NCI-H146 treated with DMSO at 0.1 percent for 48 hours (cell line): ENCODE data around the gene AFAP1.

ENCODE experiments used
- DNase-seq: peaks from one replicate; lab custom pipeline; 2025; ENCODE audit not compliant: unreplicated experiment; lab: John Stamatoyannopoulos, UW

Gene AFAP1

GRCh38 chr4:7741946-7742806, 197.5 kb downstream of the AFAP1 start:
- no peak for DNase-seq

DNA sequence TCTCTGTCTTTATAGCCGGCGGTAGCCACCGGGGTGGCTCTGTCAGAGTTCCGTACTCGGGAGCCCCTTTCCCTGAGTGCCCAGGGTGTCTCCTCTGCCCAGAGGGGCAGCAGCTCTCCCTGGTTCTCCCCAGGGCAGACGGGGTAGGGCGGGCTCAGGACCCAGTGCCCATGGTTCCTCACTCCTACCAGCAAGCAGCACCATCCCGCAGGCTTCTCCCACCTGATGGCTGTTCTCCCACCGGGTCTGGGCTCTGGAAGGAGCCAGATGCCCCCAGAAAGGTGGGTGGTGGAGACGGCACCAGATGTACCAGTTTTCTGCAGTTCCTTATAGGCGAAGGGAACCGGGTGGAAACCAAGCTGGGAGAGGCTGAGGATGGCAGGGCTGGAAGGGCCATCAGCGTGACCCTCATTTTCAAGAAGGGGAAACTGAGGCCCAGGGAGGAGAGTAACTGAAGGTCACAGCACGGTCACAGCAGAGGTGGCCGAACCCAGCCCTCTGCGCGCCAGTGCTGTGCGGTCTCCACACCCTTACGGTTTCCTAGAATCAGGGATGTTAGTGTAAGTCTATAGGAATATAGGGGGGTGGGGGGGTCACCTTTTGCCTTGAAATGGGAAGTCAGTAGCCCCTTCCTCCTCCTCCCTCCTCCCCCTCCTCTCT, 198.7 kb downstream of the AFAP1 start:
- DNase-seq = no peak

GRCh38 chr4:7739918-7740865, 199.5 kb downstream of the AFAP1 start:
- DNase-seq = no peak

GRCh38 chr4:7739077-7739917, 200.4 kb downstream of the AFAP1 start:
- no peak for DNase-seq

DNA sequence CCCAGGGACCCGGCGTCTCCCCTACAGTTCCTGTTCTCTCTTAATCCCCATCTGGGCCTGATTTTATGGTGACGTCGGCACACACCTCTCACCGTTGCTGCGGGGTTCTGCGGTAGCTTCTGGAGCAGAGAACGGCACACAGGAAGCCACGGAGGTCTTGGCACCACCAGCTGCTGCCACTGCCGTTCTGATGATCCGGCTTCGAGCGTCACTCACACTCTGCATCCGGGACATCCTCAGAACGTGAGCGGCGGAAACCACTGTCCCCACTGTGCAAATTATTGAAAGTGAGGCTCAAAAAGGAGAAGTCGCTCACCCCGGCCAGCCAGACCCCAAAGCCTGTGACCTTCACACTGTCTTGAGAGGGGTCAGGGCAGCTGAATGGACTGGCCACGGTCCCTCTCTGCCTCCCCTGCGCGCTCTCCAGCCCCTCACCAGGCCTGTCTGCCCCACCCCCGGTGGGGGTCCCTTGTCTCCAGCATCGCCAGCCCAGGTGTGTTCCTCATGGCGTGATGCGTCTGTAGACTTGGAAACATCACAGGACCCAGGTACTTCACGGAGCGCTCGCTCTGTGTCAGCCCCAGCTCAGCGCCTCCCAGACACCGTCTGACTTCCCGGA, 201.1 kb downstream of the AFAP1 start:
- DNase-seq = no peak

DNA sequence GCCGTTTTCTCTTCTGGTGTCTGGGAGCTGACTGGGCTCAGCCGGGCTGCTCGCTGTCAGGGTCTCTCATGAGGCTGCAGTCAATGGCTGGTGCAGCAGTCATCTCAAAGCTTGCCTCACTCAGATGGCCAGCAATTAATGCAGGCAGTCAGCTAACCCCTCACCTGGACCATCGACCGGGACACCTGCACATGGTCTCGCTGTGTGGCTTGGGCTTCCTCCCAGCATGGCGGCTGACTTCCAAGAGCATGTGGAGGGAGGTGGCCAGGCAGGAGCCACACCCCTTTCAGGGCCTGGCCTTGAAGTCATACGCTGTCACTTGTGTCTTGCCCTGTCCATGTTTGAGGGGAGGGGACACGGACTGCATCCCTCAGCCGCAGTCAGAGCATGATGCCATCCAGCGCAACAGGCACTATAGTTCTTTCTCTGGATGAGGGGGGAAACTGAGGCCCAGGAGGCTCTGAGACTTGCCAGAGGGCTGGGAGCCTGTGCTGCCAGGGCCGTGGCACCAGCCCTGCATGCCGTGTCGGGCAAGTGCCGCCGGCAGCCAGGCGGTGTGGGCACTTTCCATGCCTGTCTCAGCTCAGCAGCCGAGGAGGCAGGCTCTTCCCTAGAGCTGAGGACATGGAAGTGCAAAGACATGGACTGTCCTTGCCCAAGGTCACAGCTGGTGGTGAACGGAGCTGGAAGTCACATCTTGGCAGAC, 201.8 kb downstream of the AFAP1 start:
- no peak for DNase-seq

DNA sequence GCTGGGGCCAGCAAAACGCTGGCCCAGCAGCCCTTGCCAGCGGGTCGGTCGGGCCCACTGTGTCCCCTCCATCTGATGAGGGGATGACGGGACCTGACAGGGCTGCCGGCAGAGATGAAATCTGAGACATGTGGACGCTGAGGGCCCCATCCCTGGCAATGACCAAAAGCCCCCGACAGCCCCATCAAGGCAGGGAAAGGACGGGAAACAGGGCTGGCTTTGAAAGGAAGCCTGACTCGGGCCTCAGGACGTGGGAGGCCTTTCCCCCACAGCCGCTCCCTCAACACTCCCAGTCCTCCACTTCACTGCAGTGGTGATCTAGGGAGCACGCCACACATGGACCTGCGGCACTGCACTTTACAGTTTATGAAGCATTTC, 202.4 kb downstream of the AFAP1 start:
- DNase-seq = no peak

DNA sequence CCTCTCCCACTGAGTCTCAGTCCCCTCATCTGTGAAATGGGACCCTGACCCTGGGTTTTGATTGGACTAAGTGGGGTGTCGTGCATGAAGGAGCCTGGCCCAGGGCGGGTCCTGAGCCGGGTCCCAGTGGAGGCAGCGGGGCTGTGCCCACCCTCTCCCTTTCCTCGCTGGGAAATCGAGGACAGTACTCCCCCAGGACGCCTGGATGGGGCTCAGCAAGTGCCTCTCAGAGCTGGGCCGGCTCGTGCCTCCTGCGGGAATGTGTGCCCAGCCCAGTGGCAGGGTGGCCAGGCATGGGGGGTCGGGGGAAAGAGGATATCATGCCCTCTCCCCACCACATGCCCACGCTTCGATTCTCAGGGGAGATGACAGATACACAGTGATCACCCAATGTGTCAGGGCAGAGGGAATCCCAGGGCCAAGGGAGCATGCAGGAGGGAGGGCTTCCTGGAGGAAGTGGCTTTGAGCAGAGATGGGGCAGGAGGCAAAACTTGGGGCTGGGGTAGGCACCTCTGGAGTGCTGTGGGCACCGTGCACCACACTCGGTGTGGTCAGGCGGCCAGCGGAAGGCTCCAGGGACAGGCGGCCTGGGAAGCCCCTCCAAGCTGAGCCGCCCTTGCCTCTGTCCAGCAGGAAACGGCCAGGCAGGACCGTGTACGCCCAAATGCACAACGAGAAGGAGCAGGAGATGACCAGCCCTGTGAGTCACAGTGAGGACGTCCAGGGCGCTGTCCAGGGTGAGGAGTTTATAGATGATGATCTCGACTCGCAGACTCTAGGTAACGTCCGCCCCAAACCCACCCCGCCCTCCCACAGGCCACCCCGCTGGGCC, 203.0 kb downstream of the AFAP1 start:
- no peak for DNase-seq

DNA sequence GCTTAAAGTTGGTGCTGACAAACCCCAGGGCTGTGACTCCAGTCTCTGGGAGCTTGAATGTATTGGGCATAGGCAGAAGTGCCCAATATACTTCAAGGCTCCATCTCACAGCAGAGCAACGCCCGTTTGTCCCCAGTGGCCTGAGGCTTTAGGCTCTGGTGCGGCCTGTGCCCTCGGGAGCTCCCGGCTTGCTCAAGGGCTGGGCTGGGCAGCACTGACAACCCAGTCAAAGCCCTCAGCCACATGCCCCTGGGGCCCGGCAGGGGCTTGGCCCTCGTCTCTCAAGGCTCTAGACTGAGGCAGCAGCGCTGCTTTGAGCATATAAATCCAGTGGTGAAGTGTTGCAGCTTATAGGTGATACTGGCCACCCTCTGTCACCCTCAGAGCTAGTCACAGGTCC, 203.7 kb downstream of the AFAP1 start:
- no peak for DNase-seq

DNA sequence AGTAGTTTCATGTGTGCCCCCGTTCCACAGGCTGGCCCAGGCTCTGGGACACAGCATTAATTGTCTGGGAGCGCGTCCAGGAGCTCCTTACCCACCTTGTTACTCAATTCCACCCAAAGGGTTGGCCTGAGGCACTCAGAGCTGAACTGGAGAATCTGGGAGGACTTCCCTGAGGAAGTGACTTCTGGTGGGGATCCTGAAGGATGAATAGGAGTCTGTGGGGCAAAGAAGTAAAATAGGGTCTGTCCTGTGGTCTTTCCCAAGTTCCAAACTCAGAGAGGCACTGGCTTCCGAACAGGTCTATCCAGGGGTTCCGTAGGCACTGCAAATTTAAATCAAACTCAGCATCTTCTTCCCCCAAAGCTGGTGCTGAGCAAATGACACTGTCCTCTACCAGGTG, 204.3 kb downstream of the AFAP1 start:
- DNase-seq = no peak

- no peak for DNase-seq
Observed at GRCh38 chr4:7734651-7735260, 204.9 kb downstream of the AFAP1 start.

DNA sequence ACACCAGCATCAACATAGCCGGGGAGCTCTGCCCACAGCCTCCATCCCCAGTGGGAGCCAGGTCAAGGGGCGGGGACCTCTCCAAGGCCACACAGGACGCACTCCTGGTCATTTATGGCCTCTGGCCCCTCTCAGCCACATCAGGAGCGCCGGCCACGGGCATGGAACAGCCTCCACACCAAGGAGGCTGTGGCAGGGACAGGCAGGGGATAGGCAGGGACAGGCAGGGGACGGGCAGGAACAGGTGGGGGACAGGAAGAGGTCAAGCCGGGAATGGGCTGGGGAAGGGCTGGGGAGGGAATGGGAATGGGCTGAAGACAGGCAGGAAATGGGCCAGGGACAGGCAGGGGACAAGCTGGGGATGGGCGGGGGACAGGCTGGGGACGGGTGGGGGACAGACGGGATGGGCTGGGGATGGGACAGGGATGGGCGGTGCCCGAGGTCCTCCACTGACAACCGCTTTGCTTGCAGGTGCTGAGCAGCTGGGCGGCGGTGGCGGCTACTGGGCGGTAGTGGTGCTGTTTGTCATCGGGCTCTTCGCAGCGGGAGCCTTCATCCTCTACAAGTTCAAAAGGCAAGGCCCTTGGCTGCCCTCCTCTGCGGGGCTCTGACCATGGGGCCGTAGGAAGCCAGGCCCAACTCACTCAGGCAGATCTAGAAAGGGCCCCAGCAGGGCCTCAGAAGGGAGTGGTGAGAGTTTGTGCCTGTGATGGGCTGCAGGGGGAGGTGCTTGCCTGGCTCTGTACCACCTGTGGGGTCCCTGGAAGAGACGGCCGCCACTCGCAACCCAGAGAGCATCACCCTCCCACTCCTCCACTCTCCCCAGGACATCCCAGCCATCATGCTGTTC, 205.6 kb downstream of the AFAP1 start:
- no peak for DNase-seq

DNA sequence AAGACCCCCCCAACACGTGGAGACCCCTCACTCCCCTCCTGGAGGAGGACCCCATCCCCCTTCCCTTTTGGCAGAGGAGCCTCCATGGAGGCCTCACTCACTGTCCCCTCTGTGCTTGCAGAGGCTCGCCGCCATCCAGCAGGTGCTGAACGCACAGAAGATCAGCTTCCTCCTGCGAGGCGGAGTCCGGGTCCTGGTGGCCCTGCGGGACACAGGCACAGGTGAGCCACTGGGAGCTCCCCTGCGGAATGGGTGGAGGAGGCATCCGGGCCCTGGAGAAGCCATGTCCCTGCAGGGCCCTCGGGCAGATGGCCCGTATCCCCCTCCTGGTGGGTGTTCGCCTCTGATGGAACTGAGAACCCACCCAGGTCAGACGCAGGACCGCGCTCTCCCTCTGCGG, 206.5 kb downstream of the AFAP1 start:
- no peak for DNase-seq

DNA sequence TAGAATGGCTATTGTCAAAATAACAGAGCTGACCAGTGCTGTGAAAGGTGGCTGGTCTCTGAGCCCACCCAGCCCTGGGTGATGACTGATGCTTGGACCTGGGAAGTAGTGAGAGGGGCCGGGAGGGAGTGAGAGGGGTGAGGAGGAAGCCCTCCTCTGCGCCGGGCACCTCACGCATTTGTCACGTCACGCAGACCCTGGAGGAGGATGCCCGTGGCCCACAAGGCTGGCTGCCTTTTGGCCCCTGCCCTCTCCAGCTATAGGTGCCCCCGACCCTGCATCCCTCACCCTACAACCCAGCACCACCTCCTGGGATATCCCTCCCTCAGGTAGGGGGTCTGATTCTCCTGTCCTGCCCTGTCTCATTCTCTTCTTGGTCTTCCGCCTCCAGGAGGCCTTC, 207.4 kb downstream of the AFAP1 start:
- no peak for DNase-seq

GRCh38 chr4:7731437-7731836, 208.2 kb downstream of the AFAP1 start:
- DNase-seq = no peak

DNA sequence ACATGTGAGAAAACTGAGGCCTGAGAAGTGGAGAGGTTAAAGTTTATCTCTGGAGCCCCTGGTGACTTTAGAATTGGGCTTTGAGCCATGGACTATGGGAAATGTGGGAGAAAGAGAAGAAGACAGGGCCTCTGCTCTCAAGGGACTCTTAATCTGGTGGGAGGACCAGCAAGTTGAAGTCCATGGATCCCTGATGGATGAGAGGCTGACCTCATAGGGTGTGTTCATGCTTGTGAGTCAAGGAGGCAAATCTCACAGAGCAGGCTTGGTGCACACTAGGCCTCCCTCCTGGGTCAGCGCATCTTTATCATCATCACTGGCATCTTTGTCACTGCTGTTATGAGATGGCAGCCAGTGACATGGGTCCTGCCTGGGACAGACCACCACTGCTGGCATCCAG, 211.9 kb downstream of the AFAP1 start:
- no peak for DNase-seq

DNA sequence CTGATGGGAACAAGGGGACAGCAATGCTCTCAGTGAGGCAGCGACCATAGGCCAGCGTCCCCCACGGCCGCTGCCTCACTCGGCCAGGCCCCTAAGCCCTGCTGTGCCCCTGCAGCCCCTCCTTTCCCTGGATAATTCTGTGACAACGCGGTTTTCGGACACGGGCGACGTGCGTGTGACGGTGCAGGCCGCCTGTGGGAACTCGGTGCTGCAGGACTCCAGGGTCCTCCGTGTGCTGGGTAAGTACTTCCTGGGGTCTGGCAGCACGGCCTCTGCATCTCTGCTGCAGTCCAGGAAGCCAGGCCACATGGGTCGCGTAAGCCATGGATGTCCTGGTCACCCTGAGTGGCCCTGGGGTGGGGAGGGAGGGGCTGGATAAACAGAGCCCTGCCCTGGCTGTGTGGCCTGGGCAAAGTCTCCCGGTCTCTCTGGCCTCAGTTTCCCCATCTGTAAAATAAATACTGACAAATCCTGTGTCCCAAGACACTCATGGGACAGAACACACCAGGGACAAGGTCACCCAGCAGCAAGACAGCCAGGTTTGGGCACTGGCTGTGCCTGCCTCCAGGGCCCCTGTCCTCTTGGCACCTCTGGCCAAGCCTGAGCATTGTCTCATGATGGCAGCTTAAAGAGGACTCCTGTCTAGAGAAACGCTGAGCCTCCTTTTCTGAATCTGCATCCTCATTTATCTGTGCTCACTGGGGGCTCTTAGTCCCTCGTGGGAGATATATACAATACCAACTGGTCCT, 212.8 kb downstream of the AFAP1 start:
- DNase-seq = no peak
